ENCODE data around the gene FMNL3. TPM values are rescaled to one million over a fixed set of nuclear protein-coding genes. Genes with fewer than 3 reads are reported as not detected.

FMNL3 gene
- total and polyA plus RNA-seq, 4 experiments from 2014 or later = 3.9 to 28.1 (median 17.0) TPM

DNA sequence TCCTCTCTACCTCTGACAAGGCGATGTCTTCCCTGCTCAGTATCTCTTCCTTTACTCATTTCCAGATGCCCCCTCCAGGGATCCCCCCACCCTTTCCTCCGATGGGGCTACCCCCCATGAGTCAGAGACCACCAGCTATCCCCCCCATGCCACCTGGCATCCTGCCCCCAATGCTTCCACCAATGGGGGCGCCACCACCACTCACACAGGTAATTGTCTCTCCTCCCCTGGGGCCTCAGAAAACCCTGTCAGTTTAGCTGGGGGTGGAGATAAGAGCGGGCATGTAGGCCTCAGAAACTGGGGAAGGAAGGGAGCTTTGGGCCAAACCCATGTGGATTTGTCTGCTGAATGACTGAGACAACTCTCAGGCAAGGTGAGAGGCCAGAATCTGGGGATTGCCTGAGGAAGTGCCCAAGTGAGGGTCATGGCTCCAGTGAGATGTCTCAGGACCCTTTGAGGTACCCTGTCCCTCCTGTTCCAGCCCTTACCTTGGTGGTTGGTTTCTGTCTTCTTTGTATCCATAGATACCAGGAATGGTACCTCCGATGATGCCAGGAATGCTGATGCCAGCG, 75.8 kb downstream of the FMNL3 start:
- peaks cover 0 to 1% of the 10 kb centered on the region in 2 donors for H3K36me3 Mint-ChIP-seq
- peaks cover under 1 to 3% (median under 1%) of the 10 kb centered on the region in 4 donors for H3K4me1 Mint-ChIP-seq
- Histone ChIP-seq H3K27me3 (ENCODE audit: insufficient read depth, low read length) (no peaks in the 10 kb centered on the region), H3K36me3 (ENCODE audit: insufficient read depth, low read length) (no peaks in the 10 kb centered on the region), H3K9me3 (ENCODE audit: control insufficient read depth in 1 of 2, low read length in 2 of 2) (no peaks in the 10 kb centered on the region), H3K27ac (ENCODE audit: low read depth, low read length) (no peak overlapping the region), H3K4me3 (ENCODE audit: low read length in 2 of 2) (no peak overlapping the region), H3K4me1 (ENCODE audit: insufficient read depth, low read length) (peaks cover under 1% of the 10 kb centered on the region)
- no peaks in the 10 kb centered on the region for H3K27me3 Mint-ChIP-seq
- peaks cover 0 to 2% (median 0%) of the 10 kb centered on the region in 8 donors for H3K9me3 Mint-ChIP-seq
- intact Hi-C loops (cut with micrococcal nuclease) = no loop called here
- no peak for DNase-seq
- CTCF ChIA-PET (ENCODE audit: partially characterized antibody) = no interaction called here
- H3K4me3 Mint-ChIP-seq = no peak overlapping the region
- no peak overlapping the region for H3K27ac Mint-ChIP-seq
- POLR2A ChIA-PET (ENCODE audit: partially characterized antibody) = interaction anchor here (1.4 kb wide), 1 partner anchor 8 kb away, joined by 4 read pairs; the partner anchor contains the start of gene PRPF40B

DNA sequence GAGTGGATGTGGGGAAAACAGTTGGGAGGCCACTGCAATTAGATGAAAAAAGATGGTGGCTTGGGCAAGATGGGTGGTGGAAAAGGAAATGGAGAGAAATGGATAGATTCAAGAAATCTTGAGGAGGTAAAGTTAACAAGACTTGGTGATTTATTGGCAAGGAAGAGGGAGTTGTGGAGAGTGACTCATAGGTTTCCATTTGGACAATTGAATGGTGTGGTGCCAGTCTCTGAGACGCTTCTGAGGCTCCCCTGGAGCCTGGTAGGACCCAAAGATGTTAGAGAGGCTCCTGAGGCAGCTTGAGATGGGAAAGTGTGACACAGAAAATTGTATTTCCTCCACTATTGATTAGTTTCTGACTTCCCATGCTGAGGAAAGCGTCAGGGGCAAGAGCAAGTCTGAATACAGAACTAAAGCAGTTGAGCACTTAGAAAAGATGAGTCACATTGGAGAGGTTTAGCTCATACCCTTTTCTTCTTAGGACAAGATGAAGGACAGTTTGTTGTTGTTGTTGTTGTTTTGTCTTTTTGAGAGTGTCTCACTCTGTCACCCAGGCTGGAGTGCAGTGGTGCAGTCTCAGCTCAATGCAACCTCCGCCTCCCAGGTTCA, 79.3 kb downstream of the FMNL3 start:
- no peak for DNase-seq
- ChIA-PET CTCF (ENCODE audit: partially characterized antibody) (interaction anchor here (0.8 to 1.2 kb wide), 5 partner anchors 8 to 79 kb away, joined by 3 to 5 read pairs (median 3); no protein-coding TSS in a partner anchor), POLR2A (ENCODE audit: partially characterized antibody) (no interaction called here)
- Histone ChIP-seq H3K27me3 (ENCODE audit: insufficient read depth, low read length) (no peaks in the 10 kb centered on the region), H3K4me1 (ENCODE audit: insufficient read depth, low read length) (peaks cover 2% of the 10 kb centered on the region), H3K9me3 (ENCODE audit: control insufficient read depth in 1 of 2, low read length in 2 of 2) (no peaks in the 10 kb centered on the region), H3K36me3 (ENCODE audit: insufficient read depth, low read length) (no peaks in the 10 kb centered on the region), H3K4me3 (ENCODE audit: low read length in 2 of 2) (no peak overlapping the region), H3K27ac (ENCODE audit: low read depth, low read length) (no peak overlapping the region)
- no peaks in the 10 kb centered on the region for H3K27me3 Mint-ChIP-seq
- H3K27ac Mint-ChIP-seq = no peak overlapping the region
- intact Hi-C loops (cut with micrococcal nuclease) = no loop called here
- H3K36me3 Mint-ChIP-seq = no peaks in the 10 kb centered on the region
- H3K4me3 Mint-ChIP-seq = no peak overlapping the region
- H3K9me3 Mint-ChIP-seq = no peaks in the 10 kb centered on the region
- peaks cover 6 to 15% (median 7%) of the 10 kb centered on the region in 4 donors for H3K4me1 Mint-ChIP-seq

DNA sequence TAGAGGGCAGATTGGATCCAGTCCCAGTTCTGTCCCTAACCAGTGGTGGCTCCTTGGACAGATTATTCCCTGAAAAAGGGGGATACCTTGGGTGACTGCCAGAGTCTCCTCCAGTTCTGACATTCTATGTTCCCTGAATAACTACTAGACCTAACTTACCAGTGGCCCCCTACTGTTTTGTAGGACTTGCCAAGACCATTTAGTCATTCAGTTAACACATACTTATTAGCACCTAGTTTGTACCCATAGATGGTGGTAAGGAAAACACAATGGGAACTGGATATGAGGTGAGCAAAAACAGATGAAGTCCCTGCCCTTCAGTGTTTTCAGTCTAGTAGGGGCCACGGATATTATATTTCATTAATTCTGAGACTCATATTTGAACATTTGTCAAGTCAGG, 80.4 kb downstream of the FMNL3 start:
- H3K36me3 Mint-ChIP-seq = no peaks in the 10 kb centered on the region
- DNase-seq = no peak
- H3K4me1 ChIP-seq (ENCODE audit: insufficient read depth, low read length) = peaks cover 12% of the 10 kb centered on the region
- H3K27ac Mint-ChIP-seq = no peak overlapping the region
- H3K9me3 ChIP-seq (ENCODE audit: control insufficient read depth in 1 of 2, low read length in 2 of 2) = no peaks in the 10 kb centered on the region
- H3K4me3 Mint-ChIP-seq = no peak overlapping the region
- ChIA-PET CTCF (ENCODE audit: partially characterized antibody) (interaction anchor here (0.8 to 1.0 kb wide), 3 partner anchors 18 to 80 kb away, joined by 3 read pairs; no protein-coding TSS in a partner anchor), POLR2A (ENCODE audit: partially characterized antibody) (no interaction called here)
- no peaks in the 10 kb centered on the region for H3K9me3 Mint-ChIP-seq
- H3K27ac ChIP-seq (ENCODE audit: low read depth, low read length) = no peak overlapping the region
- intact Hi-C loops (cut with micrococcal nuclease) = no loop called here
- H3K4me3 ChIP-seq (ENCODE audit: low read length in 2 of 2) = no peak overlapping the region
- no peaks in the 10 kb centered on the region for H3K27me3 Mint-ChIP-seq
- H3K4me1 Mint-ChIP-seq = peaks cover 9 to 25% (median 13%) of the 10 kb centered on the region in 4 donors
- H3K27me3 ChIP-seq (ENCODE audit: insufficient read depth, low read length) = no peaks in the 10 kb centered on the region
- no peaks in the 10 kb centered on the region for H3K36me3 ChIP-seq (ENCODE audit: insufficient read depth, low read length)

DNA sequence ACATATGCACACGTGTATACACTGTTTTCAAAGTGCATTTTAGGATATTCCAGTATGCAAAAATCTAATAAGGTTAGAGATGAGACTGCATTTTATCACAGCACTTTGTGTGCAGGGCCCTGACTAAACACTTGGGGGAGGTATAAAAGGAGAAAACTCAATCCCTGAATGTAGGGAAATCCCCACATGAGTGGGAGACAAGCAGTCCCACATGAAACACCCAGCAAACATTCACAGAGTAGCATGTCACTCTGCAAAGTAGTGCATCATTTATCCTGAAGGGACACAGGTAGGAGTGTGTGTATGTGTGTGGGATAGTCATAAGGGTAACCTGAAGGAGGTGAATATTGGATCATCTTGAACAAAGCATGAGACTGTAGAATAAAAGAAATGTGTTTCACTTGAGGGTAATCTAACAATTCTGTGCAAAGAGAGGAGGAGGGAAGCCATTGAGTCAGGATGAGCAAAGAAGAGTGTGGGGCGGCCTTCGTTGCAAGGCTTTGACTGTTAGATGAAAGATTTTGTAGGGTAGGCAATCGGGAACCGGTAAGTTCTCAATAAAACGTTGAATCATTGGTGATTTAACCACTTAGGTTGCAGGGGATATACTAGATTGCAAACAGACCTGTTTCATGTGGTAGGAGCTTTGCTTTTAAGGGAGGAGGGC, 80.9 kb downstream of the FMNL3 start:
- H3K27me3 Mint-ChIP-seq = no peaks in the 10 kb centered on the region
- Histone ChIP-seq H3K27me3 (ENCODE audit: insufficient read depth, low read length) (no peaks in the 10 kb centered on the region), H3K4me1 (ENCODE audit: insufficient read depth, low read length) (peaks cover 17% of the 10 kb centered on the region), H3K4me3 (ENCODE audit: low read length in 2 of 2) (no peak overlapping the region), H3K27ac (ENCODE audit: low read depth, low read length) (no peak overlapping the region), H3K9me3 (ENCODE audit: control insufficient read depth in 1 of 2, low read length in 2 of 2) (no peaks in the 10 kb centered on the region), H3K36me3 (ENCODE audit: insufficient read depth, low read length) (no peaks in the 10 kb centered on the region)
- no peak overlapping the region for H3K27ac Mint-ChIP-seq
- no peaks in the 10 kb centered on the region for H3K9me3 Mint-ChIP-seq
- intact Hi-C loops (cut with micrococcal nuclease) = no loop called here
- peaks cover 12 to 30% (median 17%) of the 10 kb centered on the region in 4 donors for H3K4me1 Mint-ChIP-seq
- POLR2A ChIA-PET (ENCODE audit: partially characterized antibody) = interaction anchor here (5.1 kb wide), 1 partner anchor 9 kb away, joined by 34 read pairs; no protein-coding TSS in a partner anchor
- no peaks in the 10 kb centered on the region for H3K36me3 Mint-ChIP-seq
- CTCF ChIA-PET (ENCODE audit: partially characterized antibody) = interaction anchor here (0.5 to 1.2 kb wide), 4 partner anchors 19 to 267 kb away, joined by 3 read pairs; no protein-coding TSS in a partner anchor
- no peak overlapping the region for H3K4me3 Mint-ChIP-seq
- peak in 1 of 5 donors; percentile 22 for DNase-seq

DNA sequence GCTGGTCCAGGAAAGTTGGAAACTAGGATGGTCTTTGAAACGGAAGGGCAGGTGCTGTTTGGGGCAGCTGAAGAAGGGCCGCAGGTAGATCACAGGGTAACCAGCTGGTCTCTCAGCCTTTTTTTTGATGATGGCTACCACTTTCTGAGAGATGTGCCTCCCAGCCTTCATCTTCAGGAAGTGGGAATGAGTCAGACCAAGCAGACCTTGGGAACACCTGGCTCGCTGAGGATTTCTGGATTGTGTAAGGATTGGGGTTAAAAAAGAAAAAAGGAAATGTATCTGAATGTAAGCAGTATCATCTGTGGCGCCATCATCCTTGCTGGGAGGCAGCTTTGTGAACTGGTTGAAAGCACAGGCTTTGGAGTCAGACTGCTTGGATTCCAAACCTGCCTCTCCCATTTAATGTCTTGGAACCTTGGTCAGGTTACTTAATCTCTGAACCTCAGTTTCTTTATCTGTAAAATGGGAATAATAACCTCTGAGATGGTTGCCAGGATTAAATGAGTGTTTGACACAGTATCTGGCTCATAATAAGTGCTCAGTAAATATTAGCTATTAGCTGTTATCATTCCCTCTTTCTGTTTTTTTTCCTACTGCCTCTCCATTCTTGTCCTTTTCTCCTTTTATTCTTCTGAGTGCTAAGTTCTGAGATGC, 82.2 kb downstream of the FMNL3 start:
- CTCF ChIA-PET (ENCODE audit: partially characterized antibody) = interaction anchor here (0.6 to 4.8 kb wide), 7 partner anchors 11 to 350 kb away, joined by 3 to 32 read pairs (median 3); partner anchors contain the start of gene SPATS2
- Mint-ChIP-seq H3K9me3 (no peaks in the 10 kb centered on the region), H3K27me3 (no peaks in the 10 kb centered on the region), H3K36me3 (no peaks in the 10 kb centered on the region), H3K27ac (peak overlapping the region in 4 of 7 donors; percentile 24 to 84 (median 74)), H3K4me3 (peak overlapping the region in 5 of 8 donors; percentile 34 to 64 (median 53)), H3K4me1 (peaks cover 15 to 38% (median 21%) of the 10 kb centered on the region in 4 donors)
- H3K4me1 ChIP-seq (ENCODE audit: insufficient read depth, low read length) = peaks cover 22% of the 10 kb centered on the region
- H3K27ac ChIP-seq (ENCODE audit: low read depth, low read length) = no peak overlapping the region
- H3K27me3 ChIP-seq (ENCODE audit: insufficient read depth, low read length) = no peaks in the 10 kb centered on the region
- POLR2A ChIA-PET (ENCODE audit: partially characterized antibody) = interaction anchor here (5.1 kb wide), 1 partner anchor 11 kb away, joined by 34 read pairs; no protein-coding TSS in a partner anchor
- intact Hi-C loops (cut with micrococcal nuclease) = no loop called here
- H3K9me3 ChIP-seq (ENCODE audit: control insufficient read depth in 1 of 2, low read length in 2 of 2) = no peaks in the 10 kb centered on the region
- DNase-seq = no peak
- H3K36me3 ChIP-seq (ENCODE audit: insufficient read depth, low read length) = no peaks in the 10 kb centered on the region
- H3K4me3 ChIP-seq (ENCODE audit: low read length in 2 of 2) = no peak overlapping the region

DNA sequence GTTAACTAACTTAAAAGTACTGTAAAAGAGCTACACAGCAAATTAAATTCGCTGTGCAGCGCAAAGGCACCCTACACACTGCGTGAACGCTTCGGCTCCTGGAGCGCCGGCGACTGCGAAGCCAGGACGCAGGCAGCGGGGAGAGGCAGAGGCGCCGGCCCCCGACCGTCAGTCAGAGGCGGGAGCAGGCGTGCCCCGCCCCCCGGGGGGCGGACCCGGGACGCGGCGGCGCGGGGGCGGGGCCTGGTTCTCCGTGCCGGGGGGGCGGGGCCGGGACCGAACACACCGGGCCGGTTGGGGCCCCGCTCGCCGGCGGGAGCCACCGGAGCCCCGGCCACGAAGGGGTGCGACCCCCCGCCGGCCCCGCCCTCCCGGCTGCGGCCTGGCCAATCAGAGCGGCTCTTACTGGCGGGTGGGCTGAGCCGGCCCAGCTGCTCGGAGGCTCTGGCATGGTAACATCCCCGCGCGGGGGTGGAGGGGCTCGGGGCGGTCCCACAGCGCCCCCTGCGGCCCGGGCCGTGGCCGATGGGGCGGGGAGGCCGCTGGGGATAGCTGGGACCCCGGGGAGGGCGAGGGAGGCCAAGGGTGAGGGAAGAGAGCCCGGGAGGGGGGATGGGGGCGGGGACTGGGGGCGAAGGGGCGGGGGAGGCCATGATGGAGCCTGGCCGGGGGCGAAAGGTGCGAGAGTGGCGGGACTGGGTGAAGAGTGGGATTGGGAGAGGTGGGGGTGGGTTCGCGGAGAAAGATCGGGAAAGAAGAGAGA, 83.9 kb downstream of the FMNL3 start, which contains the start of gene PRPF40B:
TSS of gene PRPF40B (plus strand) at position 420 of the 763 bp plus-strand sequence. CDS start at position 450, 30 bp downstream.
- ChIA-PET POLR2A (ENCODE audit: partially characterized antibody) (interaction anchor here (0.6 to 5.1 kb wide), 24 partner anchors 8 to 300 kb away, joined by 3 to 34 read pairs (median 6); partner anchors contain the start of genes FMNL3, KCNH3, MCRS1 and NCKAP5L), CTCF (ENCODE audit: partially characterized antibody) (interaction anchor here (0.6 to 4.8 kb wide), 17 partner anchors 9 to 264 kb away, joined by 3 to 32 read pairs (median 5); partner anchors contain the start of genes FAM186B and TMBIM6)
- Mint-ChIP-seq H3K36me3 (no peaks in the 10 kb centered on the region), H3K9me3 (no peaks in the 10 kb centered on the region), H3K4me1 (peaks cover 15 to 42% (median 21%) of the 10 kb centered on the region in 4 donors), H3K27me3 (no peaks in the 10 kb centered on the region), H3K4me3 (peak within 1 kb of the TSS; percentile 87 to 93 (median 90)), H3K27ac (peak within 1 kb of the TSS; percentile 93 to 98 (median 94))
- intact Hi-C loops (cut with micrococcal nuclease) = loop anchor here (1.0 to 2.0 kb wide), 5 partner anchors 55 to 257 kb away; partner anchors contain the start of genes KCNH3, MCRS1, SPATS2 and TMBIM6
- Histone ChIP-seq H3K9me3 (ENCODE audit: control insufficient read depth in 1 of 2, low read length in 2 of 2) (no peaks in the 10 kb centered on the region), H3K27ac (ENCODE audit: low read depth, low read length) (peak within 1 kb of the TSS; percentile 65), H3K27me3 (ENCODE audit: insufficient read depth, low read length) (no peaks in the 10 kb centered on the region), H3K36me3 (ENCODE audit: insufficient read depth, low read length) (no peaks in the 10 kb centered on the region), H3K4me1 (ENCODE audit: insufficient read depth, low read length) (peaks cover 22% of the 10 kb centered on the region), H3K4me3 (ENCODE audit: low read length in 2 of 2) (peak within 1 kb of the TSS; percentile 73 to 94)
- peak; percentile 88 to 90 (median 89) for DNase-seq
